ENCODE results near the gene PTPRK. TPM values are rescaled to one million over a fixed set of nuclear protein-coding genes. Genes with fewer than 3 reads are reported as not detected.

Gene PTPRK
- total RNA-seq, 2 experiments from 2014 or later: not detected

- Histone ChIP-seq H3K27ac (ENCODE audit: low read depth, low read length, poor library complexity, severe bottlenecking) (no peak overlapping the region), H4K20me1 (ENCODE audit: insufficient read depth, low read length) (no peaks in the 10 kb centered on the region), H3K79me2 (ENCODE audit: insufficient read depth, low read depth, low read length) (no peaks in the 10 kb centered on the region), H3K36me3 (ENCODE audit: insufficient read depth, low read length) (no peaks in the 10 kb centered on the region), H3K9me2 (ENCODE audit: insufficient read depth, low read length) (no peaks in the 10 kb centered on the region), H2AFZ (ENCODE audit: low read length) (no peak overlapping the region), H3K4me3 (ENCODE audit: low read depth, low read length, poor library complexity, severe bottlenecking) (no peak overlapping the region), H3K4me1 (ENCODE audit: insufficient read depth, low read length, poor library complexity, severe bottlenecking) (no peaks in the 10 kb centered on the region), H3K4me2 (ENCODE audit: low read length) (no peak overlapping the region), H3K9me3 (ENCODE audit: low read length) (no peaks in the 10 kb centered on the region)
- DNase-seq (ENCODE audit: low spot score): no peak
- TF ChIP-seq EZH2phosphoT487 (IDR thresholded peaks at IDR 0.05; ENCODE audit: borderline replicate concordance, low read depth, low read length) (no peak), CTCF (conservative IDR thresholded peaks at IDR 0.05; ENCODE audit: low read length) (no peak)
- intact Hi-C loops (cut with micrococcal nuclease; ENCODE audit: unreplicated experiment): no loop called here
- BruUV-seq (replicated peaks): no TSS peak
- ChIA-PET CTCF (ENCODE audit: unreplicated experiment) (no interaction called here), POLR2A (no interaction called here)
Observed at GRCh38 chr6:128138694-128139093, 381.7 kb downstream of the PTPRK start.

- no TSS peak for BruUV-seq (replicated peaks)
- Histone ChIP-seq H3K4me2 (ENCODE audit: low read length) (no peak overlapping the region), H3K4me1 (ENCODE audit: insufficient read depth, low read length, poor library complexity, severe bottlenecking) (no peaks in the 10 kb centered on the region), H3K4me3 (ENCODE audit: low read depth, low read length, poor library complexity, severe bottlenecking) (no peak overlapping the region), H3K27ac (ENCODE audit: low read depth, low read length, poor library complexity, severe bottlenecking) (no peak overlapping the region), H3K36me3 (ENCODE audit: insufficient read depth, low read length) (no peaks in the 10 kb centered on the region), H2AFZ (ENCODE audit: low read length) (no peak overlapping the region), H3K79me2 (ENCODE audit: insufficient read depth, low read depth, low read length) (no peaks in the 10 kb centered on the region), H3K9me2 (ENCODE audit: insufficient read depth, low read length) (no peaks in the 10 kb centered on the region), H4K20me1 (ENCODE audit: insufficient read depth, low read length) (no peaks in the 10 kb centered on the region), H3K9me3 (ENCODE audit: low read length) (no peaks in the 10 kb centered on the region)
- intact Hi-C loops (cut with micrococcal nuclease; ENCODE audit: unreplicated experiment): no loop called here
- TF ChIP-seq EZH2phosphoT487 (IDR thresholded peaks at IDR 0.05; ENCODE audit: borderline replicate concordance, low read depth, low read length) (no peak), CTCF (conservative IDR thresholded peaks at IDR 0.05; ENCODE audit: low read length) (no peak)
- no peak for DNase-seq (ENCODE audit: low spot score)
- CTCF ChIA-PET (ENCODE audit: unreplicated experiment): no interaction called here
- POLR2A ChIA-PET: no interaction called here
Observed at GRCh38 chr6:128135325-128135724, 385.1 kb downstream of the PTPRK start.

GRCh38 chr6:128131566-128131965, 388.8 kb downstream of the PTPRK start:
- Histone ChIP-seq H3K9me3 (ENCODE audit: low read length) (no peaks in the 10 kb centered on the region), H2AFZ (ENCODE audit: low read length) (no peak overlapping the region), H3K27ac (ENCODE audit: low read depth, low read length, poor library complexity, severe bottlenecking) (no peak overlapping the region), H3K79me2 (ENCODE audit: insufficient read depth, low read depth, low read length) (no peaks in the 10 kb centered on the region), H3K4me1 (ENCODE audit: insufficient read depth, low read length, poor library complexity, severe bottlenecking) (no peaks in the 10 kb centered on the region), H3K4me2 (ENCODE audit: low read length) (no peak overlapping the region), H3K4me3 (ENCODE audit: low read depth, low read length, poor library complexity, severe bottlenecking) (no peak overlapping the region), H4K20me1 (ENCODE audit: insufficient read depth, low read length) (no peaks in the 10 kb centered on the region), H3K9me2 (ENCODE audit: insufficient read depth, low read length) (no peaks in the 10 kb centered on the region), H3K36me3 (ENCODE audit: insufficient read depth, low read length) (no peaks in the 10 kb centered on the region)
- DNase-seq (ENCODE audit: low spot score): no peak
- TF ChIP-seq CTCF (conservative IDR thresholded peaks at IDR 0.05; ENCODE audit: low read length) (no peak), EZH2phosphoT487 (IDR thresholded peaks at IDR 0.05; ENCODE audit: borderline replicate concordance, low read depth, low read length) (no peak)
- ChIA-PET POLR2A (no interaction called here), CTCF (ENCODE audit: unreplicated experiment) (no interaction called here)
- no TSS peak for BruUV-seq (replicated peaks)
- intact Hi-C loops (cut with micrococcal nuclease; ENCODE audit: unreplicated experiment): no loop called here
